Endothelial cell (in vitro differentiated cells): ENCODE data around the gene CTSA. TPM values are rescaled to one million over a fixed set of nuclear protein-coding genes. Genes with fewer than 3 reads are reported as not detected.

ENCODE experiments used
- DNase-seq: peaks from one replicate; pipeline ENCODE4 v3.0.0; 2021; ENCODE audit warnings: low spot score
- H3K27ac Mint-ChIP-seq: one replicate; pipeline ENCODE4 v1.8.0; 2021; ENCODE audit warnings: mixed read lengths, inconsistent platforms; ENCODE audit not compliant: unreplicated experiment
- H3K27me3 Mint-ChIP-seq: one replicate; pipeline ENCODE4 v1.8.0; 2021; ENCODE audit warnings: mild to moderate bottlenecking, moderate library complexity, mixed read lengths, inconsistent platforms; ENCODE audit not compliant: unreplicated experiment
- H3K36me3 Mint-ChIP-seq: one replicate; pipeline ENCODE4 v1.8.0; 2021; ENCODE audit warnings: mild to moderate bottlenecking, low read depth, mixed read lengths, inconsistent platforms; ENCODE audit not compliant: unreplicated experiment
- H3K4me1 Mint-ChIP-seq: one replicate; pipeline ENCODE4 v1.8.0; 2021; ENCODE audit warnings: mild to moderate bottlenecking, mixed read lengths, inconsistent platforms; ENCODE audit not compliant: unreplicated experiment
- H3K4me3 Mint-ChIP-seq: one replicate; pipeline ENCODE4 v1.8.0; 2021; ENCODE audit warnings: mild to moderate bottlenecking, mixed read lengths, inconsistent platforms; ENCODE audit not compliant: unreplicated experiment
- H3K9me3 Mint-ChIP-seq: one replicate; pipeline ENCODE4 v1.8.0; 2021; ENCODE audit warnings: mixed read lengths, inconsistent platforms; ENCODE audit not compliant: unreplicated experiment
- total RNA-seq: library from RNA; stranded (reverse); fragmentation: NEBNext Ultra II Directional; extraction: Animal tissue kit (Norgen Biotek cat#: 25700); gene quantifications from one replicate; pipeline ENCODE4 v1.2.1, GENCODE V29; 2021; ENCODE audit not compliant: unreplicated experiment
- TF ChIP-seq, protein P1 (sequence below): fragments of 200-600 bp; sonication (generic); IDR thresholded peaks from one replicate; pipeline ENCODE4 v1.5.0; 2021; ENCODE audit warnings: antibody characterized with exemption; ENCODE audit not compliant: unreplicated experiment

Gene CTSA
- total RNA-seq, 1 donor from 2014 or later = 62.7 TPM

DNA sequence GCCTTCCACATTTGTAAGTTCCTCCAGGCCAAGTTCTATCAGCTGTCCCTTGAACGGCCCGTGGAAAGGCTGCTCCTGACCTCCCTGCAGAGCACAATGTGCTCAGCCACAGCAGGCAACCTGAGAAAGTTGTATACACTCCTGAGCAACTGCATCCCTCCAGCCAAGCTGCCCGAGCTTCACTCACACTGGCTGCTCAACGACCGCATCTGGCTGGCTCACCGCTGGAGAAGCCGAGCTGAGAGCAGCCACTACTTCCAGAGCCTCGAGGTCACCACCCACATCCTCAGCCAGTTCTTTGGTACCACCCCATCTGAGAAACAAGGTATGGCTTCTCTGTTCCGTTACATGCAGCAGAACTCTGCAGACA, 8.1 kb upstream of the CTSA start:
- H3K4me3 Mint-ChIP-seq = peak overlapping the region; percentile 47

DNA sequence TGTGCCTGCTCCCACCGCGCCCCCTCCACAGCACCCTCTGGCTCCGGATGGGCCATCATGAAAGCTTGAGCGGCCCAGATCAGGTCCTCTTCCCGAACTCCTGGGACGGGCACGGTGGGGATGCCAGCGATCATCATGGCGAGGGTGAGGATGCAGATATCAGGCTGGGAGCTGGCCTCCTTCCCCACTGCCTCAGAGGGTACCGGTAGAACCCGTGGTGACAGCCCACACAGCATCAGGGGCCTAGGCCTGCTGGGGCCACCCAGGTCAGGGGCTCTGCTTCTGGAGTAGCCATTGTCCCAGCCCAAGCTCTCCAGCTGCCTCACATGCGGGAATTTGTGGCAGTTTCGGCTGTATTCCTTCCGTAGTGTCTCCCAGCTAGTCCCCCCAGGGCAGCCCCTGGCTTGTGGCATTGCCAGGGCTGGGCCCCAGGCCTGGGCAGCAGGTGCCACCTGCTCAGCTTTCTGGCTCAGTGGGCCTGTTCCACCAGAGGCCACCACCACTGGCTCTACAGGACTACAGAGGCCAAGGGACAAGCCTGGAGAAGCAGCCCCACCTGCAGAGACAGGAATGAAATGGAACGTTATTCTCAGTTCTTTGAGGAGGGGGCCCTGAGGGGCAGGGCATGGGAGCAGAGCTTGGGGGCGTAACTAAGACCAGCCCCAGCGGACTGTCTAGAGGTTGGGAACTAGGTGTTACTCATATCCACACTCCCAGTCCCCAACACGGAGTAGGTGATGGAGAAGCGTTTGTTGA, 4.4 kb upstream of the CTSA start:
- no peaks in the 10 kb centered on the region for H3K9me3 Mint-ChIP-seq
- H3K4me1 Mint-ChIP-seq = no peaks in the 10 kb centered on the region
- H3K27ac Mint-ChIP-seq = no peak overlapping the region
- H3K4me3 Mint-ChIP-seq = no peak overlapping the region
- H3K36me3 Mint-ChIP-seq = peaks cover 13% of the 10 kb centered on the region
- TF ChIP-seq, protein P1, sequence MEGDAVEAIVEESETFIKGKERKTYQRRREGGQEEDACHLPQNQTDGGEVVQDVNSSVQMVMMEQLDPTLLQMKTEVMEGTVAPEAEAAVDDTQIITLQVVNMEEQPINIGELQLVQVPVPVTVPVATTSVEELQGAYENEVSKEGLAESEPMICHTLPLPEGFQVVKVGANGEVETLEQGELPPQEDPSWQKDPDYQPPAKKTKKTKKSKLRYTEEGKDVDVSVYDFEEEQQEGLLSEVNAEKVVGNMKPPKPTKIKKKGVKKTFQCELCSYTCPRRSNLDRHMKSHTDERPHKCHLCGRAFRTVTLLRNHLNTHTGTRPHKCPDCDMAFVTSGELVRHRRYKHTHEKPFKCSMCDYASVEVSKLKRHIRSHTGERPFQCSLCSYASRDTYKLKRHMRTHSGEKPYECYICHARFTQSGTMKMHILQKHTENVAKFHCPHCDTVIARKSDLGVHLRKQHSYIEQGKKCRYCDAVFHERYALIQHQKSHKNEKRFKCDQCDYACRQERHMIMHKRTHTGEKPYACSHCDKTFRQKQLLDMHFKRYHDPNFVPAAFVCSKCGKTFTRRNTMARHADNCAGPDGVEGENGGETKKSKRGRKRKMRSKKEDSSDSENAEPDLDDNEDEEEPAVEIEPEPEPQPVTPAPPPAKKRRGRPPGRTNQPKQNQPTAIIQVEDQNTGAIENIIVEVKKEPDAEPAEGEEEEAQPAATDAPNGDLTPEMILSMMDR = no peak
- H3K27me3 Mint-ChIP-seq = peaks cover 8% of the 10 kb centered on the region
- DNase-seq = no peak

More for the DNA sequence above, 8.1 kb upstream of the CTSA start:
- no peak overlapping the region for H3K27ac Mint-ChIP-seq
- no peaks in the 10 kb centered on the region for H3K9me3 Mint-ChIP-seq
- TF ChIP-seq, protein P1 = no peak
- H3K27me3 Mint-ChIP-seq = peaks cover 4% of the 10 kb centered on the region
- H3K4me1 Mint-ChIP-seq = peaks cover 7% of the 10 kb centered on the region
- no peak for DNase-seq
- peaks cover 13% of the 10 kb centered on the region for H3K36me3 Mint-ChIP-seq

- DNase-seq = no peak
- H3K4me1 Mint-ChIP-seq = peaks cover 4% of the 10 kb centered on the region
- TF ChIP-seq, protein P1 = no peak
- H3K9me3 Mint-ChIP-seq = no peaks in the 10 kb centered on the region
- peaks cover 13% of the 10 kb centered on the region for H3K36me3 Mint-ChIP-seq
- peaks cover 12% of the 10 kb centered on the region for H3K27me3 Mint-ChIP-seq
- H3K4me3 Mint-ChIP-seq = no peak within 1 kb of the TSS
- no peak within 1 kb of the TSS for H3K27ac Mint-ChIP-seq
Observed at GRCh38 chr20:45887346-45887715, 3.8 kb upstream of the CTSA start, which contains the start of gene SPATA25. TSS of gene SPATA25 (minus strand) at chr20:45887622. CDS start at chr20:45887590, 32 bp downstream.

DNA sequence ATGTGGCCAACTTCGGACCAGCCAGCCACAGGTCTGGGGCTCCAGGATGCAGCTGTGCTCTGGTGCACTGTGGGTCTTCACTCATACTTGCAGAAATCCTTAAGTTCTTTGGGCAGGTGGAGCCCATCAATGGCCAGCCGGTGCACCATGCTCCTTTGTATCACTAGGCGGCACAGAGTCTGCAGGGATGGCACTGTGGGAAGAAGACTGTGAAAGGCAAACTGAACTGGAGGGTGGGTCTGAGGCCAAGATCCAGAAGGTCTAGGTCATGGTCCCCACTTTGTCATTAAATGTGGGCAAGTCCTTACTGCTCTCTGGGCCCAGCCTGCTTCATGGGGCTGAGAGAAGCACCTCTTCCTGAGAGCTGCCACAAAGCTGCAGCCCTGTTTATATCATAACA, 2.5 kb upstream of the CTSA start:
- TF ChIP-seq, protein P1 = no peak
- no peak for DNase-seq
- peaks cover 6% of the 10 kb centered on the region for H3K36me3 Mint-ChIP-seq
- H3K27ac Mint-ChIP-seq = no peak overlapping the region
- H3K9me3 Mint-ChIP-seq = no peaks in the 10 kb centered on the region
- H3K4me1 Mint-ChIP-seq = peaks cover 8% of the 10 kb centered on the region
- H3K27me3 Mint-ChIP-seq = peaks cover 11% of the 10 kb centered on the region
- H3K4me3 Mint-ChIP-seq = no peak overlapping the region

- Mint-ChIP-seq H3K9me3 (no peaks in the 10 kb centered on the region), H3K27me3 (peaks cover 15% of the 10 kb centered on the region), H3K27ac (no peak overlapping the region), H3K4me1 (peaks cover 8% of the 10 kb centered on the region), H3K36me3 (peaks cover 8% of the 10 kb centered on the region), H3K4me3 (peak overlapping the region; percentile 90)
- DNase-seq = peak; percentile 87
- TF ChIP-seq, protein P1 = peak; percentile 59
Observed at GRCh38 chr20:45890077-45890984, 804 bp upstream of the CTSA start.
